ENCODE results near the gene DLEU7.

DNA sequence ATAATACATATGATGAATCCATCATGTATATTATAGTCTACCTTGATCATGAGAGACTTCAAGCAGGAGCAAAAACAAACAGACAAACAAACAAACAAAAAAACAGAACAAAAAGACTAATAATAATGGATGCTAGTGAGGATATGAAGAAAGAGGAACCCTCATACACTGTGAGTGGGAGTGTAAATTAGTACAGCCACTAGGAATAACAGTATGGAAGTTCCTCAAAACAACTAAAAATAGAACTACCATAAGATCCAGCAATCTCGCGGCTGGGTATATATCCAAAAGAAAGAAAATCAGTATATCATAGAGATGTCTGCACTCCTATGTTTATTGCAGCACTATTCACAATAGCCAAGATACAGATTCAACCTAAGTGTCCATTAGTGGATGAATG lies 7.0 kb upstream of the DLEU7 start:
- no peak for TF ChIP-seq EZH2 (IDR thresholded peaks at IDR 0.05; ENCODE audit: insufficient read depth, low read length)
- TF ChIP-seq, protein P1, sequence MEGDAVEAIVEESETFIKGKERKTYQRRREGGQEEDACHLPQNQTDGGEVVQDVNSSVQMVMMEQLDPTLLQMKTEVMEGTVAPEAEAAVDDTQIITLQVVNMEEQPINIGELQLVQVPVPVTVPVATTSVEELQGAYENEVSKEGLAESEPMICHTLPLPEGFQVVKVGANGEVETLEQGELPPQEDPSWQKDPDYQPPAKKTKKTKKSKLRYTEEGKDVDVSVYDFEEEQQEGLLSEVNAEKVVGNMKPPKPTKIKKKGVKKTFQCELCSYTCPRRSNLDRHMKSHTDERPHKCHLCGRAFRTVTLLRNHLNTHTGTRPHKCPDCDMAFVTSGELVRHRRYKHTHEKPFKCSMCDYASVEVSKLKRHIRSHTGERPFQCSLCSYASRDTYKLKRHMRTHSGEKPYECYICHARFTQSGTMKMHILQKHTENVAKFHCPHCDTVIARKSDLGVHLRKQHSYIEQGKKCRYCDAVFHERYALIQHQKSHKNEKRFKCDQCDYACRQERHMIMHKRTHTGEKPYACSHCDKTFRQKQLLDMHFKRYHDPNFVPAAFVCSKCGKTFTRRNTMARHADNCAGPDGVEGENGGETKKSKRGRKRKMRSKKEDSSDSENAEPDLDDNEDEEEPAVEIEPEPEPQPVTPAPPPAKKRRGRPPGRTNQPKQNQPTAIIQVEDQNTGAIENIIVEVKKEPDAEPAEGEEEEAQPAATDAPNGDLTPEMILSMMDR (IDR thresholded peaks at IDR 0.05; ENCODE audit: insufficient read depth, low read depth, low read length) = no peak

All from astrocyte (in vitro differentiated cells and primary cell).